GM21390 (cell line): Measurements from ENCODE around the gene KBTBD12.

Source experiments
- ATAC-seq: cut with Tn5 transposase; IDR thresholded peaks from one replicate; pipeline ENCODE4 v1.9.1; 2021; ENCODE audit not compliant: unreplicated experiment

Gene KBTBD12

GRCh38 chr3:128009952-128010846 lies 95.2 kb downstream of the KBTBD12 start:
- no peak for ATAC-seq

GRCh38 chr3:128011140-128011539 lies 96.1 kb downstream of the KBTBD12 start:
- no peak for ATAC-seq

- no peak for ATAC-seq
Measured at GRCh38 chr3:128012050-128012449, 97.0 kb downstream of the KBTBD12 start.

GRCh38 chr3:128014548-128014947 lies 99.5 kb downstream of the KBTBD12 start:
- ATAC-seq: no peak

- no peak for ATAC-seq
Measured at GRCh38 chr3:128016502-128016901, 101.5 kb downstream of the KBTBD12 start.

- no peak for ATAC-seq
Measured at GRCh38 chr3:128021768-128022372, 106.8 kb downstream of the KBTBD12 start.

- ATAC-seq: no peak
Measured at GRCh38 chr3:128033102-128033501, 118.1 kb downstream of the KBTBD12 start.

GRCh38 chr3:128036119-128036518 lies 121.1 kb downstream of the KBTBD12 start:
- no peak for ATAC-seq
